K562 (cell line): ENCODE results near the gene SYF2. TPM values are rescaled to one million over a fixed set of nuclear protein-coding genes. Genes with fewer than 3 reads are reported as not detected.
"Not testable (repeated sequence)": the region's sequence is repeated elsewhere in the genome, so short reads cannot be mapped to it uniquely, and the experiment has no call there.

ENCODE experiments used
- ATAC-seq: fragments of 200-7000 bp; cut with Tn5 transposase; 3 replicates; pipeline ENCODE4 v1.9.1; 2020; ENCODE audit warnings: moderate library complexity
- BruUV-seq: library from RNA; stranded (reverse); fragments of 400-500 nt; replicated peaks from 2 replicates; lab custom pipeline; 2021; lab: Mats Ljungman, UMichigan
- CTCF ChIA-PET: fragments of 300-600 bp; formaldehyde crosslinking; extraction: SDS; loops from one replicate; lab custom pipeline; 2021; ENCODE audit warnings: low intra/inter-chr PET ratio; lab: Yijun Ruan, JAX
- POLR2A ChIA-PET: fragments of 300-600, 350-650 bp; sonication (Branson Sonifier 250); formaldehyde crosslinking; extraction: SDS; loops from one replicate; lab custom pipeline; 2021; ENCODE audit warnings: antibody characterized with exemption, inconsistent platforms; lab: Yijun Ruan, JAX
- DNase-seq, 4 experiments: peaks; one replicate each; pipeline versions ENCODE4 v3.0.0 to v3.0.0-alpha.2; 2011 to 2018; ENCODE audit warnings: low spot score in 3 of 4, mixed read lengths in 3 of 4; ENCODE audit errors: extremely low read depth in 1 of 4
- FAIRE-seq: peaks from 2 replicates; lab custom pipeline; 2011; peaks lifted over from hg19 to GRCh38; lab: Jason Lieb, UNC
- H2AFZ ChIP-seq: 2 replicates; pipeline ENCODE4 v1.6.0; 2011; ENCODE audit warnings: low read depth, low read length, control low read depth, inconsistent platforms
- H3K27ac ChIP-seq: fragments of 200-600 bp; 3 replicates; pipeline ENCODE4 v1.8.0; 2011; ENCODE audit warnings: low read depth, mild to moderate bottlenecking, control low read depth, inconsistent platforms, low read length, moderate library complexity, mixed read lengths; ENCODE audit errors: extremely low read depth
- H3K27me3 ChIP-seq, 2 experiments: fragments of 300-600 bp in 1 of 2; 2 replicates in 1 of 2; 3 replicates in 1 of 2; pipeline versions ENCODE4 v1.6.0 to v1.8.0; 2011; ENCODE audit warnings: inconsistent platforms in 2 of 2, low read length in 2 of 2, mild to moderate bottlenecking in 1 of 2, mixed read lengths in 1 of 2, moderate library complexity in 1 of 2; ENCODE audit not compliant: control insufficient read depth in 2 of 2, insufficient read depth in 2 of 2
- H3K36me3 ChIP-seq: fragments of 300-600 bp; 3 replicates; pipeline ENCODE4 v1.8.0; 2011; ENCODE audit warnings: mild to moderate bottlenecking, low read length, inconsistent platforms; ENCODE audit not compliant: control insufficient read depth, insufficient read depth
- H3K4me1 ChIP-seq, 2 experiments: fragments of 200-600 bp in 1 of 2; replicated peaks in 1 of 2; 2 replicates in 1 of 2; 3 replicates in 1 of 2; pipeline versions ENCODE4 v1.5.1 to v1.8.0; 2011; ENCODE audit warnings: inconsistent platforms in 2 of 2, low read length in 2 of 2, mild to moderate bottlenecking in 1 of 2, mixed read lengths in 1 of 2, moderate library complexity in 1 of 2; ENCODE audit not compliant: control insufficient read depth in 2 of 2, insufficient read depth in 2 of 2
- H3K4me2 ChIP-seq: 2 replicates; pipeline ENCODE4 v1.6.1; 2011; ENCODE audit warnings: low read length, control low read depth, inconsistent platforms, mixed read lengths; ENCODE audit not compliant: insufficient read depth
- H3K4me3 ChIP-seq: fragments of 200-600 bp; sonication (generic), shearing (Covaris generic); 2 replicates; pipeline ENCODE4 v1.5.1; 2016; ENCODE audit warnings: control low read depth, inconsistent platforms
- H3K79me2 ChIP-seq: fragments of 200-600 bp; 3 replicates; pipeline ENCODE4 v1.8.0; 2011; ENCODE audit warnings: low read length, inconsistent platforms; ENCODE audit not compliant: control insufficient read depth, insufficient read depth
- H3K9ac ChIP-seq, 2 experiments: 2 replicates each; pipeline versions ENCODE4 v1.6.0 to v1.6.1; 2011; ENCODE audit warnings: low read depth in 2 of 2, low read length in 2 of 2, control low read depth in 1 of 2, inconsistent platforms in 1 of 2, mild to moderate bottlenecking in 1 of 2, mixed read lengths in 1 of 2; ENCODE audit not compliant: insufficient read depth in 1 of 2
- H3K9me1 ChIP-seq: one replicate; pipeline ENCODE4 v1.6.0; 2011; ENCODE audit warnings: inconsistent platforms, mild to moderate bottlenecking, low read length, moderate library complexity; ENCODE audit not compliant: control insufficient read depth, insufficient read depth
- H3K9me3 ChIP-seq: replicated peaks from 2 replicates; pipeline ENCODE4 v1.5.1; 2011; ENCODE audit warnings: low read depth, low read length, inconsistent platforms; ENCODE audit not compliant: control insufficient read depth, insufficient read depth
- H4K20me1 ChIP-seq: replicated peaks from 2 replicates; pipeline ENCODE4 v1.6.1; 2011; ENCODE audit warnings: low read length, inconsistent platforms, mixed read lengths; ENCODE audit not compliant: control insufficient read depth, insufficient read depth
- CEBPG ChIP-seq, 3 experiments: fragments of 200-800 bp in 1 of 3; sonication (Bioruptor generic) in 1 of 3; sonication (generic) in 1 of 3; formaldehyde crosslinking in 1 of 3; IDR thresholded peaks in 2 of 3; conservative IDR thresholded peaks in 1 of 3; 2 replicates each; pipeline versions ENCODE4 v1.6.1 to v1.8.0; 2016 to 2022; ENCODE audit warnings: missing compliant biosample characterization in 2 of 3, missing genetic modification characterization in 2 of 3, mild to moderate bottlenecking in 1 of 3, missing genetic modification reagents in 1 of 3
- POLR2H ChIP-seq: IDR thresholded peaks from 2 replicates; pipeline ENCODE4 v1.6.1; 2016; ENCODE audit warnings: missing genetic modification characterization, low read depth, mild to moderate bottlenecking, control low read depth, missing compliant biosample characterization, moderate library complexity
- RCOR1 ChIP-seq, 2 experiments: IDR thresholded peaks; 2 replicates each; pipeline ENCODE4 v1.6.1; 2012; ENCODE audit warnings: low read depth in 2 of 2, low read length in 2 of 2, borderline replicate concordance in 1 of 2, improper control_type of control experiment in 1 of 2
- SMARCB1 ChIP-seq: IDR thresholded peaks from 2 replicates; pipeline ENCODE4 v1.6.1; 2011; ENCODE audit warnings: improper control_type of control experiment, low read depth; ENCODE audit not compliant: insufficient read length
- WGBS: fragments of 100-300 bp; shearing (Covaris generic); methylation state at CpG from one replicate; pipeline ENCODE4 v1.1.6; 2016; ENCODE audit warnings: low coverage, mixed read lengths; ENCODE audit not compliant: insufficient coverage; ENCODE audit errors: missing lambda C conversion rate; 5-methylcytosine and 5-hydroxymethylcytosine counted together
- in situ Hi-C: fragments of 300-500 bp; cut with MboI; formaldehyde crosslinking; loops from 4 replicates; pipeline ENCODE4 v1.15.0; 2018; ENCODE audit warnings: inconsistent platforms, mixed read lengths
- intact Hi-C: fragments of 100-400 bp; cut with micrococcal nuclease; formaldehyde crosslinking; loops from 2 replicates; pipeline ENCODE4 v1.14.2; 2022
- polyA plus RNA-seq, 8 experiments: library from polyadenylated mRNA; depleted of rRNA in 4 of 8; stranded (reverse) in 5 of 8; unstranded in 3 of 8; fragments of >200 nt; fragmentation: Nextera tagmentation in 2 of 8; fragmentation: Illumina TruSeq in 1 of 8; extraction: Ambion mirVana in 2 of 8; extraction: Trizol in 1 of 8; gene quantifications; 2 replicates each; pipeline versions ENCODE4 v1.2.1 to v1.2.3, GENCODE V29; 2011 to 2014; ENCODE audit warnings: inconsistent platforms in 1 of 8, missing spikeins in 1 of 8
- total RNA-seq, 7 experiments: library from RNA; depleted of rRNA in 6 of 7; stranded (reverse); fragments of >200 nt in 6 of 7; fragmentation: Illumina TruSeq in 2 of 7; extraction: Trizol in 2 of 7; gene quantifications; 2 replicates each; pipeline versions ENCODE4 v1.2.1 to v1.2.3, GENCODE V29; 2011 to 2021; ENCODE audit warnings: low replicate concordance in 1 of 7
- TF ChIP-seq, protein P1 (sequence below), 2 experiments: IDR thresholded peaks in 1 of 2; conservative IDR thresholded peaks in 1 of 2; 2 replicates each; pipeline ENCODE4 v1.6.1; 2016; ENCODE audit warnings: low read depth in 2 of 2, mild to moderate bottlenecking in 1 of 2, missing compliant biosample characterization in 1 of 2, missing genetic modification characterization in 1 of 2, moderate library complexity in 1 of 2

The SYF2 gene
- total and polyA plus RNA-seq, 9 of the 15 experiments (the other 6 are each of a cell fraction or from before 2014, with no cell fraction given): 20.9 to 69.0 (median 43.2) TPM

- 0 out of 4 replicates have a peak, but pooled peaks of 1 of the 2 experiments have one; percentile 29 for TF ChIP-seq RCOR1 (IDR thresholded peaks at IDR 0.05; ENCODE audit: borderline replicate concordance in 1 of 2, low read depth in 2 of 2, low read length in 2 of 2)
- not testable (repeated sequence) for TF ChIP-seq CEBPG (CRISPR knock-in tag; IDR thresholded peaks at IDR 0.05)
- 0 out of 4 replicates have a peak, but pooled peaks of 1 of the 2 experiments have one; percentile 35 for TF ChIP-seq CEBPG (tag; conservative IDR thresholded peaks at IDR 0.05 in 1 of 2, IDR thresholded peaks at IDR 0.05 in 1 of 2)
These were observed 27.5 kb upstream of the SYF2 start (continued) for GRCh38 chr1:25259813-25260212.

- Histone ChIP-seq H3K4me1 (peaks cover 7 to 10% of the 10 kb centered on the region in 2 experiments; a peak in 3 of 5 replicates), H3K36me3 (peaks cover 3% of the 10 kb centered on the region; the same call in 1 of the 3 replicates), H3K27ac (no peak overlapping the region), H4K20me1 (no peaks in the 10 kb centered on the region), H3K27me3 (no peaks in the 10 kb centered on the region), H3K79me2 (no peaks in the 10 kb centered on the region; the same call in 2 of the 3 replicates), H3K4me3 (no peak overlapping the region), H3K9me3 (0 out of 2 replicates have a peak, but pooled peaks cover under 1% of the 10 kb centered on the region), H3K9ac (no peak overlapping the region), H3K4me2 (no peak overlapping the region), H3K9me1 (peaks cover 3% of the 10 kb centered on the region), H2AFZ (no peak overlapping the region)
- FAIRE-seq (no peak), DNase-seq (no peak), ATAC-seq (no peak)
- WGBS: 13% methylated on average over 1 of the region's 1 CpG
- POLR2A ChIA-PET: interaction anchor here (0.9 to 3.9 kb wide), 4 partner anchors 8 to 18 kb away, joined by 3 to 17 read pairs (median 11); partner anchors contain the start of gene RSRP1
- CTCF ChIA-PET: no interaction called here
- intact Hi-C loops (no loop called here), in situ Hi-C loops (loop anchor here (5.0 kb wide), 1 partner anchor 90 kb away; no protein-coding TSS in a partner anchor)
- no TSS peak for BruUV-seq
- 0 out of 2 replicates have a peak, but pooled peaks have one; percentile 18 for TF ChIP-seq POLR2H (tag)
- TF ChIP-seq, protein P1, sequence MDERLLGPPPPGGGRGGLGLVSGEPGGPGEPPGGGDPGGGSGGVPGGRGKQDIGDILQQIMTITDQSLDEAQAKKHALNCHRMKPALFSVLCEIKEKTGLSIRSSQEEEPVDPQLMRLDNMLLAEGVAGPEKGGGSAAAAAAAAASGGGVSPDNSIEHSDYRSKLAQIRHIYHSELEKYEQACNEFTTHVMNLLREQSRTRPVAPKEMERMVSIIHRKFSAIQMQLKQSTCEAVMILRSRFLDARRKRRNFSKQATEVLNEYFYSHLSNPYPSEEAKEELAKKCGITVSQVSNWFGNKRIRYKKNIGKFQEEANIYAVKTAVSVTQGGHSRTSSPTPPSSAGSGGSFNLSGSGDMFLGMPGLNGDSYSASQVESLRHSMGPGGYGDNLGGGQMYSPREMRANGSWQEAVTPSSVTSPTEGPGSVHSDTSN (CRISPR knock-in tag; IDR thresholded peaks at IDR 0.05; ENCODE audit: low read depth): no peak
- TF ChIP-seq, protein P1 (tag; conservative IDR thresholded peaks at IDR 0.05; ENCODE audit: low read depth): no peak
- TF ChIP-seq SMARCB1: no peak
These were observed 24.9 kb upstream of the SYF2 start for GRCh38 chr1:25257196-25257595.
